HG02798 (cell line): Measurements from ENCODE around the gene RBP5.

ENCODE experiments used
- ATAC-seq: cut with Tn5 transposase; IDR thresholded peaks from one replicate; pipeline ENCODE4 v1.9.1; 2021; ENCODE audit warnings: mild to moderate bottlenecking; ENCODE audit not compliant: unreplicated experiment, poor library complexity

The RBP5 gene

GRCh38 chr12:7106082-7106481 is 22.6 kb downstream of the RBP5 start:
- no peak for ATAC-seq

GRCh38 chr12:7103837-7104584 is 24.7 kb downstream of the RBP5 start:
- no peak for ATAC-seq

GRCh38 chr12:7102582-7102981 is 26.1 kb downstream of the RBP5 start:
- no peak for ATAC-seq

GRCh38 chr12:7101694-7102131 is 27.0 kb downstream of the RBP5 start:
- ATAC-seq, result no peak

GRCh38 chr12:7101047-7101693 is 27.5 kb downstream of the RBP5 start:
- no peak for ATAC-seq

GRCh38 chr12:7100239-7100638 is 28.4 kb downstream of the RBP5 start:
- no peak for ATAC-seq

GRCh38 chr12:7099290-7099996 is 29.2 kb downstream of the RBP5 start:
- ATAC-seq, result no peak

GRCh38 chr12:7096979-7097378 is 31.7 kb downstream of the RBP5 start:
- ATAC-seq, result no peak

- ATAC-seq, result no peak
These were observed 32.4 kb downstream of the RBP5 start for GRCh38 chr12:7096006-7096932.

GRCh38 chr12:7093892-7094291 is 34.8 kb downstream of the RBP5 start:
- no peak for ATAC-seq

- ATAC-seq, result no peak
These were observed 35.2 kb downstream of the RBP5 start for GRCh38 chr12:7093486-7093885.

- ATAC-seq, result no peak
These were observed 35.7 kb downstream of the RBP5 start for GRCh38 chr12:7092986-7093460.

GRCh38 chr12:7092229-7092985 is 36.3 kb downstream of the RBP5 start, which contains the start of gene C1R:
Gene C1R (minus strand): TSS chr12:7092445. CDS start chr12:7092388, 57 bp downstream.
- ATAC-seq, result peak; percentile 47

- ATAC-seq, result no peak
These were observed 36.9 kb downstream of the RBP5 start for GRCh38 chr12:7091660-7092228.

GRCh38 chr12:7091171-7091570 is 37.5 kb downstream of the RBP5 start:
- no peak for ATAC-seq

GRCh38 chr12:7090222-7090998 is 38.3 kb downstream of the RBP5 start:
- ATAC-seq, result no peak

- ATAC-seq, result no peak
These were observed 39.4 kb downstream of the RBP5 start for GRCh38 chr12:7089196-7089871.

GRCh38 chr12:7083125-7083524 is 45.6 kb downstream of the RBP5 start:
- ATAC-seq, result no peak
